Smooth muscle cell of the brain vasculature (primary cell): ENCODE results near the gene CHMP4A.

Experiments
- DNase-seq: peaks from one replicate; pipeline ENCODE4 v3.0.0-alpha.2; 2012; ENCODE audit warnings: low read depth, low spot score

Gene CHMP4A

GRCh38 chr14:24212924-24213865, at the start of gene CHMP4A:
Gene CHMP4A, minus strand, starts transcription at chr14:24213488. Its CDS starts 49 bp downstream, at chr14:24213439.
- peak; percentile 98 for DNase-seq

GRCh38 chr14:24261969-24262327, 48.7 kb upstream of the CHMP4A start:
- no peak for DNase-seq

GRCh38 chr14:24261256-24261968, 48.1 kb upstream of the CHMP4A start:
- no peak for DNase-seq

GRCh38 chr14:24260780-24261157, 47.5 kb upstream of the CHMP4A start:
- no peak for DNase-seq

- DNase-seq, result no peak
These were observed 46.9 kb upstream of the CHMP4A start for GRCh38 chr14:24260026-24260779.

GRCh38 chr14:24259282-24260025, 46.2 kb upstream of the CHMP4A start:
- DNase-seq, result no peak

- no peak for DNase-seq
These were observed 45.4 kb upstream of the CHMP4A start for GRCh38 chr14:24258548-24259265.

GRCh38 chr14:24258119-24258518, 44.8 kb upstream of the CHMP4A start:
- DNase-seq, result no peak

GRCh38 chr14:24256960-24257359, 43.7 kb upstream of the CHMP4A start:
- DNase-seq, result no peak

GRCh38 chr14:24255931-24256711, 42.8 kb upstream of the CHMP4A start:
- no peak for DNase-seq

GRCh38 chr14:24255438-24255837, 42.1 kb upstream of the CHMP4A start:
- no peak for DNase-seq

GRCh38 chr14:24254630-24255392, 41.5 kb upstream of the CHMP4A start:
- no peak for DNase-seq

- no peak for DNase-seq
These were observed 40.6 kb upstream of the CHMP4A start for GRCh38 chr14:24253936-24254335.

GRCh38 chr14:24252289-24253124, 39.2 kb upstream of the CHMP4A start:
- DNase-seq, result no peak

GRCh38 chr14:24251880-24252288, 38.6 kb upstream of the CHMP4A start:
- no peak for DNase-seq

- no peak for DNase-seq
These were observed 37.1 kb upstream of the CHMP4A start for GRCh38 chr14:24250354-24250753.

GRCh38 chr14:24249230-24250021, 36.1 kb upstream of the CHMP4A start:
- DNase-seq, result no peak
